H1 (cell line): Measurements from ENCODE around the gene TEX22. TPM values are rescaled to one million over a fixed set of nuclear protein-coding genes. Genes with fewer than 3 reads are reported as not detected.

Source experiments
- CBX5 ChIP-seq: fragments of 300-800, 300-1000 bp; sonication (generic); IDR thresholded peaks from 2 replicates; pipeline ENCODE4 v1.7.1; 2016; ENCODE audit warnings: antibody characterized with exemption, low read length, low read depth
- E2F6 ChIP-seq: IDR thresholded peaks from 2 replicates; pipeline ENCODE4 v1.6.1; 2012; ENCODE audit warnings: inconsistent platforms
- EGR1 ChIP-seq: IDR thresholded peaks from 2 replicates; pipeline ENCODE4 v1.6.1; 2011; ENCODE audit warnings: low read depth, low read length, borderline replicate concordance
- EZH2 ChIP-seq: fragments of 200-600 bp; sonication (generic); IDR thresholded peaks from 2 replicates; pipeline ENCODE4 v1.7.1; 2012; ENCODE audit warnings: low read depth, mild to moderate bottlenecking, moderate library complexity, low read length, inconsistent platforms; ENCODE audit not compliant: severe bottlenecking
- FOSL1 ChIP-seq: IDR thresholded peaks from 2 replicates; pipeline ENCODE4 v1.6.1; 2011; ENCODE audit warnings: mild to moderate bottlenecking, low read depth, low read length, moderate library complexity; ENCODE audit not compliant: insufficient read depth
- JUND ChIP-seq: IDR thresholded peaks from 2 replicates; pipeline ENCODE4 v1.6.1; 2011; ENCODE audit warnings: mild to moderate bottlenecking, improper control_type of control experiment, low read length
- MAFK ChIP-seq: IDR thresholded peaks from 2 replicates; pipeline ENCODE4 v1.6.1; 2012; ENCODE audit warnings: low read depth, mild to moderate bottlenecking, improper control_type of control experiment, low read length
- PHF8 ChIP-seq: fragments of 200-600 bp; sonication (generic); conservative IDR thresholded peaks from 2 replicates; pipeline ENCODE4 v1.7.1; 2012; ENCODE audit warnings: low read depth, mild to moderate bottlenecking, inconsistent platforms, low read length, moderate library complexity
- RBBP5 ChIP-seq: IDR thresholded peaks from 2 replicates; pipeline ENCODE4 v1.7.1; 2012; ENCODE audit warnings: low read depth, mild to moderate bottlenecking, inconsistent platforms, low read length, moderate library complexity, borderline replicate concordance
- TCF12 ChIP-seq: IDR thresholded peaks from 2 replicates; pipeline ENCODE4 v1.6.1; 2011; ENCODE audit warnings: low read depth, mild to moderate bottlenecking, low read length
- TEAD4 ChIP-seq: IDR thresholded peaks from 2 replicates; pipeline ENCODE4 v1.6.1; 2012; ENCODE audit warnings: low read depth, low read length, inconsistent platforms, mixed read lengths
- USF2 ChIP-seq: IDR thresholded peaks from 2 replicates; pipeline ENCODE4 v1.6.1; 2011; ENCODE audit warnings: low read length, improper control_type of control experiment
- YY1 ChIP-seq: IDR thresholded peaks from 2 replicates; pipeline ENCODE4 v1.6.1; 2011; ENCODE audit warnings: low read depth, mild to moderate bottlenecking, low read length
- polyA plus RNA-seq, 7 experiments: library from polyadenylated mRNA; depleted of rRNA in 3 of 7; stranded (reverse) in 5 of 7; unstranded in 2 of 7; fragments of >200 nt in 5 of 7; fragments of 200-250 nt in 2 of 7; gene quantifications; 1 replicate in 5 of 7; 2 replicates in 1 of 7; 4 replicates in 1 of 7; pipeline versions ENCODE4 v1.2.1 to v1.2.3, GENCODE V29; 2011 to 2013; ENCODE audit warnings: missing spikeins in 2 of 7, mixed read lengths in 2 of 7
- total RNA-seq: library from RNA; stranded (reverse); fragmentation: NEBNext Ultra II Directional; extraction: Animal tissue kit (Norgen Biotek cat#: 25700); gene quantifications from 2 replicates; pipeline ENCODE4 v1.2.1, GENCODE V29; 2021

Gene TEX22
- total and polyA plus RNA-seq, 2 of the 8 experiments (the other 6 are each of a cell fraction or from before 2014, with no cell fraction given): 0.24 to 0.39 TPM

- TF ChIP-seq MAFK: no peak
- no peak for TF ChIP-seq USF2
- no peak for TF ChIP-seq EGR1
- peak; percentile 54 for TF ChIP-seq PHF8
- no peak for TF ChIP-seq E2F6
- no peak for TF ChIP-seq EZH2
- no peak for TF ChIP-seq TCF12
- no peak for TF ChIP-seq RBBP5
- no peak for TF ChIP-seq CBX5
- no peak for TF ChIP-seq FOSL1
- TF ChIP-seq YY1: peak; percentile 36; the same call in 1 of the 2 replicates
- no peak for TF ChIP-seq JUND
- TF ChIP-seq TEAD4: no peak
These were observed 21.1 kb downstream of the TEX22 start, which contains the start of gene MTA1 (continued) for GRCh38 chr14:105419195-105420091.
